NCI-H460 (cell line): ENCODE measurements around the gene ACSF2. TPM values are rescaled to one million over a fixed set of nuclear protein-coding genes. Genes with fewer than 3 reads are reported as not detected.

Experiments used
- DNase-seq: peaks from one replicate; pipeline ENCODE4 v3.0.0-alpha.2; 2016; ENCODE audit warnings: low read depth; ENCODE audit errors: extremely low read depth
- small RNA-seq, 2 experiments: library from RNA; depleted of rRNA; stranded (forward); fragments of <200 nt; gene quantifications; one replicate each; pipeline ENCODE3, GENCODE V24; 2014
- total RNA-seq: library from RNA; depleted of rRNA; stranded (reverse); fragments of >200 nt; shearing (Covaris generic); gene quantifications from 2 replicates; pipeline ENCODE4 v1.2.3, GENCODE V29; 2014; rRNA removed

The ACSF2 gene
- total RNA-seq, 1 experiment from 2014 or later, result 11.7 TPM

DNA sequence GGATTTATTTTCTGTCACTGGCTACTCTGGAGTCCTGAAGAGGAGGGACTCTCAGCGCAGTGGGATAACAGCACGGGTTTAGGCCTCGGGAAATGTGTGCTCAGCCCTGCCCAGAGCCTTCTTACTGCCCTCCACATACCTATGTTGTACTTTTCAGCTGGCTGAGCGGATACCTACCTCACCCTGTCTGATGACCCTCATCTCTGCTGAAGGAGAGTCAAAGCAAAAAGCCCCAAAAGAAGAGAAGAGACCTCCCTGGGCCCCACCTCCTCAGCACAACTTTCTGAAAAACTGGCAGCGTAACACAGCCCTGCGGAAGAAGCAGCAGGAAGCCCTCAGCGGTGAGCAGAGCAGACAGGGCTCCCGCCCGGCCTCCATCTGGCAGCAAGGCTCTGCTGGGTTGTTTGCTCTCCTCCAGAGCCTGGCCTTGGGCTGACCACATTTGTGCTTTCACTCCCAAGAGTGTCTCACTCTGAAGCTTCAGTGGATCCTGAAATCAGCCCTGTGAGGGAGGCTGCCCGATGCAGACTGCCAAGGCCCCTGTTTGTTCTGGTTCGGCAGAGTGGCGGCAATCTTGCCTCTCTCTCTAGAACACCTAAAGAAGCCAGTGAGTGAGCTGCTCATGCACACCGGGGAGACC lies 92.5 kb downstream of the ACSF2 start:
- no peak for DNase-seq

DNA sequence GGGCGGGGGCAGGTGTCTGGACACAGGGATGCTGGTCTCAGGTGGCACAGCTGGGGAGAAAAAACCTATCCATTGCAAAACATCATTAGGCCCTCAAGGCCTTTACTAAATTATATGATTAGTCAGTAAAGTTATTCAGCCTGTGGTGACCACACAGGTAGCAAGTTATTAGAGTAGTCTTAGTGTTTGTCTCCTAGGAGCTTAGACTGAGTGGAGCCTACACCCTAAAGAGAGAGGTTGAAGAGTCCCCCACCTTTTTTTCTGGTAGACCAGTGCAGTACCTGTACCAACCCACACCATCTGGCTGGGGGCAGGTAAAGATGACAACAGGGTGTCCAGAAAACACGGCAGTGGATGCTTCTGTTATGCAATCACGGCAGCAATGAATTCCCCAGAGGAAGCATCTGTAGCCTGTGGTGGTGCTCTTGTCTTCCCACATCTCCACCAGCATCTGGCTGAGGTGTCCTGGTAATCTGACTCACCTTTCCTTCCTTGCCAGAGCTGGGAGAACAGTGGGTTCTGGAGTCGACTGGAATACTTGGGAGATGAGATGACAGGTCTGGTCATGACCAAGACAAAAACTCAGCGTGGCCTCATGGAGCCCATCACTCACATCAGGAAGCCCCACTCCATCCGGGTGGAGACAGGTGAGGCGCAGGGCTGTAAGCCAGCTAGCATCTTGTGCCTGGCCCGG lies 93.3 kb downstream of the ACSF2 start:
- DNase-seq, result no peak

DNA sequence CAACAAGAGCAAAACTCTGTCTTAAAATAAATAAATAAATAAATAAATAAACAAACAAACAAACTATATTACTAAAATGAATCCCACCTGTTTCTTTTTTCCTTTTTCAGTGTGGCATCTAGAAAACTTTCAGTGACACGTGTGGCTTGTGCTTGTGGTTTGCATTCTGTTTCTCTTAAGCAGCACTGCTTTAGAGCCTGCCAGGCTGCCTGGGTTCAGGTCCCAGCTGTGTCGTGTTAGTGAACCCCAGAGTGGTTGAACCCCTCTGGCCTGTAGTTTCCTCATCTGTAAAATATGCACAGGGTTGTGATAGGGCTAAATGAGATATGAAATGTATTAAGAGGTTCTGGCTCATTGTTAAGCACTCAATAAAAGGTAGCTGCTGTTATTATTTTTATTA lies 94.5 kb downstream of the ACSF2 start:
- no peak for DNase-seq

DNA sequence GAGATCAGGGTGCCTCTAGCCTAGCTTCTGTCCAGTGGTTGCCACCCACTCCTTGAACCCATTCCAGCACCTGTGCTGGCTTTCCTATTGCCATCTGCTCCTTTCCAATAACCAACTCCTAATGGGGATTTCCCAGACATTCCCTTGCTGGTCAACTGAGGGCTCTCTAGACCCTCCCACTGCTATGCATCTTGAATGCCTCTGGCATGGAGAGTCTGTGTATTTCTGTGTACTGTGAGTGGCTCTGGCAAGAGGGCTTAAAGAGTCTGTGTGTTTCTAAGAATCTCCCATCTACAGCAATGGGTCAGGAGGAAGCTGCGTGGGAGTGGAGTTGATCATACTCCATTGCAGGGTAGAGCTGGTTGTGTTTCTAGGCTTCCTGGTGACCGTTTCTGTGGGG lies 95.5 kb downstream of the ACSF2 start:
- DNase-seq, result no peak

DNA sequence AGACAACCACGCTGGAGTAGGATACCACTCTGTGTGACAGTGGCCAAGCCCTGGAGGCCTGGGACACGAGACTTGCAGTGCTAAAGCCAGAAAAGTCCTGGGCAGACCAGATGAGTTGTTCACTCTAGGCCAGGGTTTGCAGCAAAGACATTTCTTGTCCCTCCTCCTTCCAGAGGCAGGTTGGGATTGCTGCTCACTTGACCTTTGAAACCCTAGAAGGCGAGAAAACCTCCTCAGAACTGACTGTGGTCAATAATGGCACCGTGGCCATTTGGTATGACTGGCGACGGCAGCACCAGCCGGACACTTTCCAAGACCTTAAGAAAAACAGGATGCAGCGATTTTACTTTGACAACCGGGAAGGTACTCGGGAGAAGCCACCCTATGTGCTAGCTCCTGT lies 96.7 kb downstream of the ACSF2 start:
- no peak for DNase-seq

DNA sequence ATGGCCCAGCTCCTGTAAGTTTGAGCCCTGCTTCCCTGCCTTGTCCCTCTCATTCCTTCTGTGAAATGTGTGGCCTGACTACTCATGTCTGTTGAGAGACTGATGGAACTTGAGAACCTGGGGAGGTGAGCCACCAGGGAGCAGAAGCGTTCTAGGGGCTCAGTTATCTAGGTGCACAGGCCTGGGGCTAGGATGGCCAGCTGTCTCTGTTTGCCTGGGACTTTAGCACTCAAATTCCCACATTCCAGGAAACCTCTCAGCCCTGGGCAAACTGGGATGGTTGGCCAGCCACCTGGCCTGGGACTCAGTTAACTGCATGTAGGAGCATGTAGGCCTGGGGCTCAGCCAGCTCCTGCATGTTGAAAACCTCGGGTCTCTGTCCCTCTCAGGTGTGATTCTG lies 97.2 kb downstream of the ACSF2 start:
- no peak for DNase-seq

Small RNA genes lying within 50 kb of the gene (small RNA-seq; reads per million reads assigned to genes)
- gene RF00019, result 0 reads per million in 2 experiments

Other genes starting within 250 kb of the ACSF2 start
- 0.66 and 1.2 TPM in 2 replicates for gene COL1A1, start 224.6 kb upstream of the ACSF2 start, total RNA-seq
- 0.52 and 1.4 TPM in 2 replicates for gene TMEM92, start 151.8 kb upstream of the ACSF2 start, total RNA-seq
- gene XYLT2, start 80.1 kb upstream of the ACSF2 start, total RNA-seq, result 19.6 and 21.0 TPM in 2 replicates
- gene MRPL27, start 53.0 kb upstream of the ACSF2 start, total RNA-seq, result 61.6 and 66.7 TPM in 2 replicates
- 8.4 and 14.1 TPM in 2 replicates for gene EME1, start 53.0 kb upstream of the ACSF2 start, total RNA-seq
- 165 and 175 TPM in 2 replicates for gene LRRC59, start 28.7 kb upstream of the ACSF2 start, total RNA-seq
- gene CHAD, start 42.7 kb downstream of the ACSF2 start, total RNA-seq, result not detected in 2 replicates
- gene RSAD1, start 52.6 kb downstream of the ACSF2 start, total RNA-seq, result 28.8 and 33.9 TPM in 2 replicates
- gene MYCBPAP, start 82.2 kb downstream of the ACSF2 start, total RNA-seq, result 0.89 and 1.0 TPM in 2 replicates
- 0.02 TPM in 1 of 2 replicates, not detected in the other for gene EPN3, start 106.5 kb downstream of the ACSF2 start, total RNA-seq
- gene SPATA20, start 121.0 kb downstream of the ACSF2 start, total RNA-seq, result 73.6 and 82.8 TPM in 2 replicates
- 0.06 and 0.07 TPM in 2 replicates for gene CACNA1G, start 134.5 kb downstream of the ACSF2 start, total RNA-seq
- 74.8 and 93.3 TPM in 2 replicates for gene ABCC3, start 208.7 kb downstream of the ACSF2 start, total RNA-seq